Endothelial cell of umbilical vein (primary cell): ENCODE results near the gene EGF.

ENCODE experiments used
- EZH2 ChIP-seq: IDR thresholded peaks from 2 replicates; pipeline ENCODE4 v1.6.1; 2012; ENCODE audit warnings: borderline replicate concordance, low read depth, mild to moderate bottlenecking, moderate library complexity, low read length, inconsistent platforms; ENCODE audit not compliant: severe bottlenecking
- JUN ChIP-seq: IDR thresholded peaks from 2 replicates; pipeline ENCODE4 v1.6.1; 2011; ENCODE audit warnings: borderline replicate concordance, low read depth; ENCODE audit not compliant: insufficient read length, insufficient read depth
- POLR2A ChIP-seq: IDR thresholded peaks from 2 replicates; pipeline ENCODE4 v1.6.1; 2012; ENCODE audit warnings: low read depth, mild to moderate bottlenecking, control low read depth, low read length
- POLR2AphosphoS5 ChIP-seq: IDR thresholded peaks from 2 replicates; pipeline ENCODE4 v1.6.1; 2012; ENCODE audit warnings: low read depth, mild to moderate bottlenecking, control low read depth, low read length, moderate library complexity; ENCODE audit not compliant: insufficient read depth
- TF ChIP-seq, protein P1 (sequence below), 2 donors: IDR thresholded peaks; 1 replicate in 1 of 2; 2 replicates in 1 of 2; pipeline ENCODE4 v1.5.1; 2011; ENCODE audit warnings: low read length in 2 of 2, mild to moderate bottlenecking in 2 of 2, moderate library complexity in 2 of 2, control low read depth in 1 of 2, inconsistent platforms in 1 of 2, low read depth in 1 of 2; ENCODE audit not compliant: insufficient read depth in 1 of 2; ENCODE audit errors: extremely low read depth in 1 of 2

- TF ChIP-seq, protein P1, sequence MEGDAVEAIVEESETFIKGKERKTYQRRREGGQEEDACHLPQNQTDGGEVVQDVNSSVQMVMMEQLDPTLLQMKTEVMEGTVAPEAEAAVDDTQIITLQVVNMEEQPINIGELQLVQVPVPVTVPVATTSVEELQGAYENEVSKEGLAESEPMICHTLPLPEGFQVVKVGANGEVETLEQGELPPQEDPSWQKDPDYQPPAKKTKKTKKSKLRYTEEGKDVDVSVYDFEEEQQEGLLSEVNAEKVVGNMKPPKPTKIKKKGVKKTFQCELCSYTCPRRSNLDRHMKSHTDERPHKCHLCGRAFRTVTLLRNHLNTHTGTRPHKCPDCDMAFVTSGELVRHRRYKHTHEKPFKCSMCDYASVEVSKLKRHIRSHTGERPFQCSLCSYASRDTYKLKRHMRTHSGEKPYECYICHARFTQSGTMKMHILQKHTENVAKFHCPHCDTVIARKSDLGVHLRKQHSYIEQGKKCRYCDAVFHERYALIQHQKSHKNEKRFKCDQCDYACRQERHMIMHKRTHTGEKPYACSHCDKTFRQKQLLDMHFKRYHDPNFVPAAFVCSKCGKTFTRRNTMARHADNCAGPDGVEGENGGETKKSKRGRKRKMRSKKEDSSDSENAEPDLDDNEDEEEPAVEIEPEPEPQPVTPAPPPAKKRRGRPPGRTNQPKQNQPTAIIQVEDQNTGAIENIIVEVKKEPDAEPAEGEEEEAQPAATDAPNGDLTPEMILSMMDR (IDR thresholded peaks at IDR 0.05; ENCODE audit: extremely low read depth in 1 of 2, insufficient read depth in 1 of 2, low read depth in 1 of 2, low read length in 2 of 2), result no peak
- no peak for TF ChIP-seq POLR2AphosphoS5
- TF ChIP-seq POLR2A, result no peak
- TF ChIP-seq EZH2, result no peak
- no peak for TF ChIP-seq JUN
Measured at GRCh38 chr4:109990261-109991257, 77.9 kb downstream of the EGF start.
